ENCODE data around the gene CYP26C1. TPM values are rescaled to one million over a fixed set of nuclear protein-coding genes. Genes with fewer than 3 reads are reported as not detected.

The CYP26C1 gene
- total and polyA plus RNA-seq, 3 donors from 2014 or later, result 0.17 to 0.68 (median 0.31) TPM

- Histone ChIP-seq H3K9me3 (no peaks in the 10 kb centered on the region), H3K4me1 (peaks cover 9% of the 10 kb centered on the region), H3K27me3 (no peaks in the 10 kb centered on the region), H3K4me3 (peak overlapping the region in 1 of 2 donors; percentile 36), H3K27ac (no peak overlapping the region), H3K36me3 (ENCODE audit: low read depth, missing control alignments) (no peaks in the 10 kb centered on the region)
- no peak for DNase-seq
- WGBS, 2 donors, result 45 to 62% methylated on average over 20 to 43 of the region's 45 CpGs
- TF ChIP-seq POLR2A (IDR thresholded peaks at IDR 0.05), result no peak
- TF ChIP-seq, protein P1, sequence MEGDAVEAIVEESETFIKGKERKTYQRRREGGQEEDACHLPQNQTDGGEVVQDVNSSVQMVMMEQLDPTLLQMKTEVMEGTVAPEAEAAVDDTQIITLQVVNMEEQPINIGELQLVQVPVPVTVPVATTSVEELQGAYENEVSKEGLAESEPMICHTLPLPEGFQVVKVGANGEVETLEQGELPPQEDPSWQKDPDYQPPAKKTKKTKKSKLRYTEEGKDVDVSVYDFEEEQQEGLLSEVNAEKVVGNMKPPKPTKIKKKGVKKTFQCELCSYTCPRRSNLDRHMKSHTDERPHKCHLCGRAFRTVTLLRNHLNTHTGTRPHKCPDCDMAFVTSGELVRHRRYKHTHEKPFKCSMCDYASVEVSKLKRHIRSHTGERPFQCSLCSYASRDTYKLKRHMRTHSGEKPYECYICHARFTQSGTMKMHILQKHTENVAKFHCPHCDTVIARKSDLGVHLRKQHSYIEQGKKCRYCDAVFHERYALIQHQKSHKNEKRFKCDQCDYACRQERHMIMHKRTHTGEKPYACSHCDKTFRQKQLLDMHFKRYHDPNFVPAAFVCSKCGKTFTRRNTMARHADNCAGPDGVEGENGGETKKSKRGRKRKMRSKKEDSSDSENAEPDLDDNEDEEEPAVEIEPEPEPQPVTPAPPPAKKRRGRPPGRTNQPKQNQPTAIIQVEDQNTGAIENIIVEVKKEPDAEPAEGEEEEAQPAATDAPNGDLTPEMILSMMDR (IDR thresholded peaks at IDR 0.05), result no peak
- intact Hi-C loops (cut with DNase I; ENCODE audit: low total_unique reads), result no loop called here
Observed at GRCh38 chr10:93060887-93061593, 442 bp downstream of the CYP26C1 start.

DNA sequence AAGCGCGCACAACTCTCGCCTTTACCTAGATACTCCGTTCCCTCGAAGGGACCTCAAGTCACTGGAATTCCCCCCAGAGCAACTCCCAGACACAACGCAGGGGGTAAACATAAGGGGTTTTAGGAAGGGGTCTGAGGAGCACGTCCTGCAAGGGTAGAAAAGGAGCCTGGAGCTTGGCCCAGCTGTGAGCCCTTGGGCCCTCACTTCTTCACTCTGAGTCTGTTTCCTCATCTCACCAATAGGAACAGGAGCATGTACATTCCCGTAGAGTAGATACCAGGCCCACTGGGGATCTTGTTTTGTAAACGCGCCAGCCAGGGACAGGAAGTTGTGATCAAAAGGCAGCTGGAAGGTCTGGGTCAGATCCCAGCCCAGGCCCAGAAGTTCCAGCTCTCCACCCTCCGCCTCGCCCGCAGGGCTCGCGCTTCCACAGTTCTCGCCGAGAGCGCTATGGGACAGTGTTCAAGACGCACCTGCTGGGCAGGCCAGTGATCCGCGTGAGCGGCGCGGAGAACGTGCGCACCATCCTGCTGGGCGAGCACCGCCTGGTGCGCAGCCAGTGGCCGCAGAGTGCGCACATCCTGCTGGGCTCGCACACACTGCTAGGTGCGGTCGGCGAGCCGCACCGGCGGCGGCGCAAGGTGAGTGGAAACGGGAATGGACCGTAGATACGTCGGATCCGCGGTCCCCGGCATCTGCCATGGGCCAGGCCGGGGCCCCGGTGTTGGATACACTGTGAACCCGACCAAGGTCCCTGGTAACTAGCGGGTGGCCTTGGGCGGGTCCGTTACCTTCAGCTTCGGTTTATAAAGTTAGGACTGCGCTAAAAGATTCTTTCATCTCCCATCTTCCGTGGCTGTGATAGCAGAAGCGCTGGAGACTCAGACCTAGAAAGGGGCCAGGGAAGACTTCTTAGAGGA, 1.3 kb downstream of the CYP26C1 start:
- TF ChIP-seq POLR2A (IDR thresholded peaks at IDR 0.05), result no peak
- TF ChIP-seq, protein P1 (IDR thresholded peaks at IDR 0.05), result no peak
- Histone ChIP-seq H3K27me3 (no peaks in the 10 kb centered on the region), H3K4me1 (peaks cover 9% of the 10 kb centered on the region), H3K27ac (no peak overlapping the region), H3K36me3 (ENCODE audit: low read depth, missing control alignments) (no peaks in the 10 kb centered on the region), H3K9me3 (no peaks in the 10 kb centered on the region), H3K4me3 (peak overlapping the region in 1 of 2 donors; percentile 11)
- WGBS, 2 donors, result 22 to 38% methylated on average over 30 to 56 of the region's 57 CpGs
- no peak for DNase-seq
- intact Hi-C loops (cut with DNase I; ENCODE audit: low total_unique reads), result no loop called here

DNA sequence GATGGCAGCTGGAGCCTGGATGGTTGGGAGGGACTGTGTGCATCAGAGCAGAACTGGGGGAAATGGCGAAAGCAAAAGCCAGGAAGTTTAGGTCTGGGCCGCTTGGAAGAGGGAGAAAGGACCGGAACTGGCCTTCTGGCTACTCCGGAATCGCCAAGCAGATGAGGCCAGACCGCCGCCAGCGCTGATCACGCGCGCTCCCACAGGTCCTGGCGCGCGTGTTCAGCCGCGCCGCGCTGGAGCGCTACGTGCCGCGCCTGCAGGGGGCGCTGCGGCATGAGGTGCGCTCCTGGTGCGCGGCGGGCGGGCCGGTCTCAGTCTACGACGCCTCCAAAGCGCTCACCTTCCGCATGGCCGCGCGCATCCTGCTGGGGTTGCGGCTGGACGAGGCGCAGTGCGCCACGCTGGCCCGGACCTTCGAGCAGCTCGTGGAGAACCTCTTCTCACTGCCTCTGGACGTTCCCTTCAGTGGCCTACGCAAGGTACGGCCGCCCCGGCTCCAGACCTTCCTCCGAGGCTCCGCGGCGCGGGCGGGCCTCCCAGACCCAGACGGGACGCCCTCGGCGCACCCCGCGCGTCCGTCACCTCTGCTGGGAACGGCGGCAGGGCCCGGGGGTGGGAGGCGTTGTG, 2.0 kb downstream of the CYP26C1 start:
- intact Hi-C loops (cut with DNase I; ENCODE audit: low total_unique reads), result no loop called here
- H3K9me3 ChIP-seq, result no peaks in the 10 kb centered on the region
- peaks cover 9% of the 10 kb centered on the region for H3K4me1 ChIP-seq
- WGBS, 2 donors, result 3 to 18% methylated on average over 10 to 58 of the region's 68 CpGs
- H3K27me3 ChIP-seq, result no peaks in the 10 kb centered on the region
- H3K36me3 ChIP-seq (ENCODE audit: low read depth, missing control alignments), result no peaks in the 10 kb centered on the region
- TF ChIP-seq, protein P1 (IDR thresholded peaks at IDR 0.05), result peak; percentile 19 to 51 (median 49)
- no peak for TF ChIP-seq POLR2A (IDR thresholded peaks at IDR 0.05)
- H3K27ac ChIP-seq, result no peak overlapping the region
- peak overlapping the region; percentile 11 to 21 for H3K4me3 ChIP-seq
- DNase-seq, result peak; percentile 52

DNA sequence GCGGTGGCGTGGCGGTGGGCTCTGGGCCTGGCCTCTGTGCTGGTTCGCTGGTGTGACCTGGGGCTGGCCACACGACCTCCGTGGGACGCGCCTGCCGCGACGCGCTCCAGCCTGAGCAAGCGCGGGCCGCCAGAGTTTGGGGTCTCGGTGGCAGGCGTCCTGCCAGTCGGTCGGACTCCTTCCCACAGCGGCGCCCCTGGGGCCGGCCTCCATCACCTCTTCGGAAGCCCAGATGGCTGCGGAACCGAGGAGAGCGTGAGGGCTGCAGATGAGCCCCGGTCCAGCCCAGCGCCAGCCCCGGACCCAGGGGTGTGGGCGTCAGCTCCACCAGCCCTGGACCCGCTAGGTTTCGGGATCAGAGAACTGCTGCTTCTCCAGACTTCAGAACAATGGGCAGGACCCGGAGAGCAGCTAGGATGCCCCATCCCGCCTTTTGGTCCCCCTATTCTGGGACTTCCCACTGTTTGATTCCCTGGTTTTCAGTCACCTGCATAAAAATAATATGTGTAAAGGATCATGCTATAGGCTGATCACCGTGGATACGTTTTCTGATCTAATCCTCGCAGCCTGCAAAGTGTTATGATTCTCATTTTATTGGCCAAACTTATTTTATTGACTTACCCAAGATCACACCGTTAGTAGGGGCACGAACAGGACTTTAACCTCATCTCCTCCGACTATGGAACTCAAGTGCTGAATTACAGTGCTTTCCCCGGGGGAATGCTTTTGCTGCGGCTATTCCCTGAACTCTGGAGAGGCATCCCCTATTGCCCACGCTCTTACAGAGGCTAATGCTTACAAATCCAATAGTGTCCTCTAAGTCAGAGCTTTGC, 2.8 kb downstream of the CYP26C1 start:
- intact Hi-C loops (cut with DNase I; ENCODE audit: low total_unique reads), result no loop called here
- H3K4me3 ChIP-seq, result peak overlapping the region; percentile 11 to 21
- H3K4me1 ChIP-seq, result peaks cover 11% of the 10 kb centered on the region
- no peaks in the 10 kb centered on the region for H3K36me3 ChIP-seq (ENCODE audit: low read depth, missing control alignments)
- no peak overlapping the region for H3K27ac ChIP-seq
- H3K27me3 ChIP-seq, result no peaks in the 10 kb centered on the region
- TF ChIP-seq POLR2A (IDR thresholded peaks at IDR 0.05), result no peak
- TF ChIP-seq, protein P1 (IDR thresholded peaks at IDR 0.05), result no peak
- DNase-seq, result no peak
- H3K9me3 ChIP-seq, result no peaks in the 10 kb centered on the region
- WGBS, 2 donors, result 51 to 68% methylated on average over 12 to 30 of the region's 43 CpGs
